Measurements from ENCODE around the gene ZSWIM1.
"Not testable (repeated sequence)": the region's sequence is repeated elsewhere in the genome, so short reads cannot be mapped to it uniquely, and the experiment has no call there.

ZSWIM1 gene

GRCh38 chr20:45866454-45866853 is 14.6 kb upstream of the ZSWIM1 start:
- DNase-seq, result no peak
- H3K27me3 Mint-ChIP-seq (ENCODE audit: low read depth, poor library complexity), result peaks cover 7% of the 10 kb centered on the region
- H3K4me1 Mint-ChIP-seq, result peaks cover under 1% of the 10 kb centered on the region
- no peak for TF ChIP-seq CTCF (IDR thresholded peaks at IDR 0.05)
- no peak overlapping the region for H3K27ac Mint-ChIP-seq
- H3K9me3 Mint-ChIP-seq, result no peaks in the 10 kb centered on the region
- H3K36me3 Mint-ChIP-seq (ENCODE audit: low read depth), result no peaks in the 10 kb centered on the region
- H3K4me3 Mint-ChIP-seq, result no peak overlapping the region

GRCh38 chr20:45867136-45867818 is 13.8 kb upstream of the ZSWIM1 start:
- DNase-seq, result no peak
- Mint-ChIP-seq H3K27me3 (ENCODE audit: low read depth, poor library complexity) (peaks cover 9% of the 10 kb centered on the region), H3K27ac (no peak overlapping the region), H3K9me3 (no peaks in the 10 kb centered on the region), H3K36me3 (ENCODE audit: low read depth) (peaks cover 2% of the 10 kb centered on the region), H3K4me1 (peaks cover 2% of the 10 kb centered on the region), H3K4me3 (no peak overlapping the region)
- no peak for TF ChIP-seq CTCF (IDR thresholded peaks at IDR 0.05)

- peaks cover 5% of the 10 kb centered on the region for H3K4me1 Mint-ChIP-seq
- H3K9me3 Mint-ChIP-seq, result no peaks in the 10 kb centered on the region
- H3K27ac Mint-ChIP-seq, result no peak overlapping the region
- H3K27me3 Mint-ChIP-seq (ENCODE audit: low read depth, poor library complexity), result peaks cover 9% of the 10 kb centered on the region
- no peak for TF ChIP-seq CTCF (IDR thresholded peaks at IDR 0.05)
- DNase-seq, result no peak
- H3K36me3 Mint-ChIP-seq (ENCODE audit: low read depth), result peaks cover 5% of the 10 kb centered on the region
- no peak overlapping the region for H3K4me3 Mint-ChIP-seq
Observed at GRCh38 chr20:45867819-45868176, 13.2 kb upstream of the ZSWIM1 start.

- Mint-ChIP-seq H3K27ac (no peak overlapping the region), H3K36me3 (ENCODE audit: low read depth) (peaks cover 5% of the 10 kb centered on the region), H3K9me3 (no peaks in the 10 kb centered on the region), H3K4me1 (peaks cover 5% of the 10 kb centered on the region), H3K4me3 (no peak overlapping the region), H3K27me3 (ENCODE audit: low read depth, poor library complexity) (peaks cover 5% of the 10 kb centered on the region)
- no peak for TF ChIP-seq CTCF (IDR thresholded peaks at IDR 0.05)
- no peak for DNase-seq
Observed at GRCh38 chr20:45872626-45873025, 8.4 kb upstream of the ZSWIM1 start.

DNA sequence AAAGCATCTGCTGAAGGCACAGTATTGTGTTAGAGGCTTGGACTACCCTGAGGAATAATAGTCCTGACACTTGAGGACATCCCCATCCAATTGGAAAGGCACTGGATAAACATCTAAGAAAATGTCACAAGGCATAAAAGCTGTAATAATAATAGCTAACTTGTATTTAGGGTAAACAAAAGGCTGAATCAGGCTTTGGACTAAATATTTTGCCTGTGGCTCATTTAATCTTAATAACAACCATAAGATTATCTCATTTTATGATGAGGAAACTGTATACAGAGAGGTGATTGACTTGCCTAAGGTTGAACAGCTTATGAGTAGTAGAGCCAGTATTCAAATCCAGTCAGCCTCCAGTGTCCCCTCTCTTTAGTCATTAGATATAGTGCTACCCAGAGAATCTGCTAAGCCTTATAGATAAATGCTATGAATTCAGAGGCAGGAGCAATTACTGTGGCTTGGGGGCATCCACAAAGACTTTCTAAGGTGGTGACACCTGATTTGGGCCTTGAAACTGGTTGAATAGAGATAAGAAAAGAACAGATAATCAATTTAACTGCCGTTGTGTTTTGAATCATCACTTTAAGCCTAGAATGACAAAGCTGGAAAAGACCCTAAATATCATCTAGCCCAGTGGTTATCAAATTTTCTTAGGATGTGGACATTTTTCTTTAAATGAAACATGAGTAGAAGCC is 7.5 kb upstream of the ZSWIM1 start:
- H3K27ac Mint-ChIP-seq, result no peak overlapping the region
- H3K9me3 Mint-ChIP-seq, result no peaks in the 10 kb centered on the region
- H3K27me3 Mint-ChIP-seq (ENCODE audit: low read depth, poor library complexity), result peaks cover 5% of the 10 kb centered on the region
- peaks cover 5% of the 10 kb centered on the region for H3K4me1 Mint-ChIP-seq
- no peak overlapping the region for H3K4me3 Mint-ChIP-seq
- peaks cover 5% of the 10 kb centered on the region for H3K36me3 Mint-ChIP-seq (ENCODE audit: low read depth)
- TF ChIP-seq CTCF (IDR thresholded peaks at IDR 0.05), result no peak
- no peak for DNase-seq

GRCh38 chr20:45874104-45874481 is 6.9 kb upstream of the ZSWIM1 start:
- H3K27ac Mint-ChIP-seq; DNase-seq; H3K4me3 Mint-ChIP-seq; H3K36me3 Mint-ChIP-seq (ENCODE audit: low read depth); H3K4me1 Mint-ChIP-seq; H3K27me3 Mint-ChIP-seq (ENCODE audit: low read depth, poor library complexity); H3K9me3 Mint-ChIP-seq: not testable (repeated sequence)
